GM13977 (cell line): ENCODE results near the gene IFNB1.

Experiments
- DNase-seq: peaks from one replicate; pipeline ENCODE4 v3.0.0; 2012; ENCODE audit warnings: low spot score
- in situ Hi-C: fragments of 300-500 bp; cut with MboI; formaldehyde crosslinking; loops from one replicate; pipeline ENCODE4 v1.12.0; 2022; ENCODE audit warnings: low sequenced_read_pairs, low pct_unique_long_range_greater_than_20kb, mixed read lengths, inconsistent platforms; ENCODE audit not compliant: unreplicated experiment
- TF ChIP-seq, protein P1 (sequence below): IDR thresholded peaks from 2 replicates; pipeline ENCODE4 v1.5.1; 2012; ENCODE audit warnings: mild to moderate bottlenecking, control low read depth; ENCODE audit not compliant: insufficient read depth; ENCODE audit errors: extremely low read depth, missing control alignments

The IFNB1 gene

DNA sequence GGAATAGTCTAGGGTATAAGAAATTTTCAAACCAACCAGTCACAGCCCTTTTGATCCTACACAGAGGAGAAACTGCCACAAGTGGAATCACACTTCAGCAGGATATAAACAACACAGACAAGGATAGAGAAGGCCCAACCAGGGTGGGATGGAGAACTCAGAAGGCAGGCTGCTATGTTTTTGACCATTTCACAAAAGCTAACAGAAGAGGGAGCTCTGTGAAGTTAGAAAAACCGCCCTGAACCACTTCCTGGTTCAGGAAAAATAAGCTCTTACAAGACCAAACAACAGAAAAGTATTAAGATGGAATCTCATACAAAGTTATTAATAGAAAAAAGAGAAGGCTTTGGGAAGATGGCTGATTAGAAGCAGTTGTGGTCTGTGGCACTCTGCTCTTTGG lies 960 bp upstream of the IFNB1 start:
- no peak for DNase-seq
- in situ Hi-C loops = no loop called here
- TF ChIP-seq, protein P1, sequence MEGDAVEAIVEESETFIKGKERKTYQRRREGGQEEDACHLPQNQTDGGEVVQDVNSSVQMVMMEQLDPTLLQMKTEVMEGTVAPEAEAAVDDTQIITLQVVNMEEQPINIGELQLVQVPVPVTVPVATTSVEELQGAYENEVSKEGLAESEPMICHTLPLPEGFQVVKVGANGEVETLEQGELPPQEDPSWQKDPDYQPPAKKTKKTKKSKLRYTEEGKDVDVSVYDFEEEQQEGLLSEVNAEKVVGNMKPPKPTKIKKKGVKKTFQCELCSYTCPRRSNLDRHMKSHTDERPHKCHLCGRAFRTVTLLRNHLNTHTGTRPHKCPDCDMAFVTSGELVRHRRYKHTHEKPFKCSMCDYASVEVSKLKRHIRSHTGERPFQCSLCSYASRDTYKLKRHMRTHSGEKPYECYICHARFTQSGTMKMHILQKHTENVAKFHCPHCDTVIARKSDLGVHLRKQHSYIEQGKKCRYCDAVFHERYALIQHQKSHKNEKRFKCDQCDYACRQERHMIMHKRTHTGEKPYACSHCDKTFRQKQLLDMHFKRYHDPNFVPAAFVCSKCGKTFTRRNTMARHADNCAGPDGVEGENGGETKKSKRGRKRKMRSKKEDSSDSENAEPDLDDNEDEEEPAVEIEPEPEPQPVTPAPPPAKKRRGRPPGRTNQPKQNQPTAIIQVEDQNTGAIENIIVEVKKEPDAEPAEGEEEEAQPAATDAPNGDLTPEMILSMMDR = no peak

DNA sequence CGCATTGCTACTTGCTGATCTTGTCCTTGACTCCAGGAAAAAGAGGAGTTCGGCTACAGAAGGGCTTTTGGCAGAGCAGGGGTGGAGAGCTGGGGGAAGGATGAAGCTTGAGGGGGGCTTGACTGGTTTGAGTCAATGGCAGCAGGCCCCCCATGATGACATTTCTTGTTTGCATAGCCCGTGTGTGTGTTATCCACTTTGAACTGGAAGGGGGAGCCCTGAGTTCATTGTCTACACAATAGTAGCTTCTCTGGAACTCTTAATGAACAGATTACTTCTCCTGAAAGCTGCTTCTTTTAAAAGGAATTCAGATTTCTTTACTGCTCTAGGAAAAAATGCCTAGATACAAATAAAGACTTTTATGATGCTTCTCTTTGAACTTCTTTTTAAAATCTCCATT lies 2.3 kb downstream of the IFNB1 start:
- no peak for DNase-seq
- TF ChIP-seq, protein P1 = peak; percentile 21
- in situ Hi-C loops = no loop called here

GRCh38 chr9:21070906-21071305 lies 6.8 kb downstream of the IFNB1 start:
- TF ChIP-seq, protein P1 = no peak
- in situ Hi-C loops = no loop called here

DNA sequence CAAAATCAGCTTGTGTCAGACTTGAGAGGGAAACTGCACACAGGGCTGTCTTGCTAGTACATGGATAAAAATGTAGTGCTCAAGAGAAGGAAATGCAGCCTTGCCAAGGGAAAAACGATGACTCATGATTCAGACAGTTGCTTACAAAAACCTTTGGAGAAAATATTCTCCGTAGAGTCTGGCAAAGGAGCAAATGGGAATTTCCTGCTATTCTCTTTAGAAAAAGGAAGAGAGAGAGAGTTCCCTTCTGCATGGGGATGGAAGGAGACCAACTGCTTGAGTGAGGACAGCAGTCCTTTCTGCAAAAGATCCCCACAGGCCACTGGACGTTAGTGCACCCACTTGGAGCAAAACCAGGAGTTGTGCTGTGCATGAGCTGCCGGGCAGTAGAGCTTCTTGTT lies 7.6 kb downstream of the IFNB1 start:
- in situ Hi-C loops = no loop called here
- no peak for DNase-seq
- TF ChIP-seq, protein P1 = no peak

More at GRCh38 chr9:21070906-21071305, 6.8 kb downstream of the IFNB1 start:
- DNase-seq = no peak

DNA sequence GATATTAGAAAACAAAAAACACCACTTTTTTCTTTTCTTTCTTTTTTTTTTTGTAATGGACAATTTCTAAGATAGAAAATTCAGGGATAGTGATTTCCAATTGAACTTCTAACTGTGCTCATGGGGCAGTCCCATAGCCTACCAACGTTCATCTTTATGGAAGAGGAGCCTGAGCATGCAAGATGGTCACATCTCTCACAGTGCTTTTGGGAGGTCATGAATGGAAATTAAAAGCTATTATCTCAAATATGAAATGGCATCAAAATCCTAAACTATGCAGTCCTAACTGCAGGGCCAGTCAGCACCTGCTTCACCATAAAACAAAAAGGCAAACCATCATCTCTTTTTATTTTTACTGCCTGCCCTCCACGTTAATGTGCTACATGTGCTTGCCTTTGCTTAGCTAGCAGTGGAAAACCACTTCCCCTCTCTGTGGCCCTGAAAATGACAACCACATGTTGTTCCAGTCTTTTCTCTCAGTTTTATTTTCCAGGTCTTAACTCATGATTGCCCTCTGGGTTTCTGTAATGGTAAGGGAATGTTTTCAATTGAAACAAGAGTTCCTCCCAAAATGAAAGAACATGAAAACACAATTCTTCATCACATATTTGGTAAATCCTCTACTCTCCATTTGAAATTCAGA lies 16.7 kb downstream of the IFNB1 start:
- in situ Hi-C loops = no loop called here
- TF ChIP-seq, protein P1 = no peak
- DNase-seq = no peak

DNA sequence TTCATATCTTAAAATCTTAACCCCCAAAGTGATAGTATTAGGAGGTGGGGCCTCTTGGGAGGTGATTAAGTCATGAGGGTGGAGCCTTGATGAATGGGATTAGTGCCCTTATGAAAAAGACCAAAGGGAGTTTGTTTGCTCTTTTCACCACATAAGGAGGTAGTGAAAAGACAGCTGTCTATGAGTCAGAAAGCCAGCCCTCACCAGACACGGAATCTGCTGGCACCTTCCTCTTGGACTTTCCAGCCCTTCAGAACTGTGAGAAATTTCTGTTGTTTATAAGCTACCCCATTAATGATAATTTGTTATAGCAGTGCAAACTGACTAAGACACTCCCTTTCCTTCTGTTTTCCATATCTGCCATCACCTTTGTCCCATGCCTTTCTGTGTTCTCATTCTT lies 20.8 kb downstream of the IFNB1 start:
- no peak for DNase-seq
- TF ChIP-seq, protein P1 = no peak
- in situ Hi-C loops = no loop called here
